Measurements from ENCODE around the gene GDF9. TPM values are rescaled to one million over a fixed set of nuclear protein-coding genes. Genes with fewer than 3 reads are reported as not detected.

GDF9 gene
- total and polyA plus RNA-seq, 2 experiments from 2014 or later = 0.11 to 0.14 TPM

DNA sequence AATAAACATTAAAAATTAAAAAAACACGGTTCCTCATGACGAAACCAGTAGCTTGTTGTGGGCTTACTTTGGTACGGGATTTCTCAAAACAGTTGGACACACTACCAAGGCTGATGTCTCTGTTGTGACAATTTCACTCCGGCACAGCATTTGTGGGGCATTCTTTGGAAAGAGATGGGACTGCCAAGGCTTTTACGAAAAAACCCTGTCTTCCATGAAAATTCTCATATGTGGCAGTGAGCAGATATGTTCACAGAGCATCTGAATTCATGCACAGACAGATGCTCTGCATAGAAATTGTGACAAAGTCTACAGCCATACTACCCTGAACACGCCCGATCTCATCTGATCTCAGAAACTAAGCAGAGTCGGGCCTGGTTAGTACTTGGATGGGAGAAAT is 18.0 kb downstream of the GDF9 start:
- H3K4me3 ChIP-seq = no peak overlapping the region
- Mint-ChIP-seq H3K4me1 (no peaks in the 10 kb centered on the region), H3K27ac (no peak overlapping the region), H3K4me3 (no peak overlapping the region), H3K9me3 (no peaks in the 10 kb centered on the region), H3K27me3 (ENCODE audit: insufficient read depth, low read depth, poor library complexity) (peaks cover 2% of the 10 kb centered on the region), H3K36me3 (ENCODE audit: low read depth) (no peaks in the 10 kb centered on the region)
- no peaks in the 10 kb centered on the region for H3F3A ChIP-seq (replicated peaks; ENCODE audit: low read depth)
- H3K27me3 ChIP-seq (ENCODE audit: insufficient read depth) = no peaks in the 10 kb centered on the region
- H3K4me1 ChIP-seq (ENCODE audit: insufficient read depth) = no peaks in the 10 kb centered on the region
- DNase-seq (ENCODE audit: low spot score) = no peak
- TF ChIP-seq JUNB (IDR thresholded peaks at IDR 0.05; ENCODE audit: unreplicated experiment) (no peak), EZH2phosphoT487 (IDR thresholded peaks at IDR 0.05; ENCODE audit: unreplicated experiment) (no peak), EZH2 (IDR thresholded peaks at IDR 0.05; ENCODE audit: low read depth, unreplicated experiment) (no peak)
- TF ChIP-seq, protein P1, sequence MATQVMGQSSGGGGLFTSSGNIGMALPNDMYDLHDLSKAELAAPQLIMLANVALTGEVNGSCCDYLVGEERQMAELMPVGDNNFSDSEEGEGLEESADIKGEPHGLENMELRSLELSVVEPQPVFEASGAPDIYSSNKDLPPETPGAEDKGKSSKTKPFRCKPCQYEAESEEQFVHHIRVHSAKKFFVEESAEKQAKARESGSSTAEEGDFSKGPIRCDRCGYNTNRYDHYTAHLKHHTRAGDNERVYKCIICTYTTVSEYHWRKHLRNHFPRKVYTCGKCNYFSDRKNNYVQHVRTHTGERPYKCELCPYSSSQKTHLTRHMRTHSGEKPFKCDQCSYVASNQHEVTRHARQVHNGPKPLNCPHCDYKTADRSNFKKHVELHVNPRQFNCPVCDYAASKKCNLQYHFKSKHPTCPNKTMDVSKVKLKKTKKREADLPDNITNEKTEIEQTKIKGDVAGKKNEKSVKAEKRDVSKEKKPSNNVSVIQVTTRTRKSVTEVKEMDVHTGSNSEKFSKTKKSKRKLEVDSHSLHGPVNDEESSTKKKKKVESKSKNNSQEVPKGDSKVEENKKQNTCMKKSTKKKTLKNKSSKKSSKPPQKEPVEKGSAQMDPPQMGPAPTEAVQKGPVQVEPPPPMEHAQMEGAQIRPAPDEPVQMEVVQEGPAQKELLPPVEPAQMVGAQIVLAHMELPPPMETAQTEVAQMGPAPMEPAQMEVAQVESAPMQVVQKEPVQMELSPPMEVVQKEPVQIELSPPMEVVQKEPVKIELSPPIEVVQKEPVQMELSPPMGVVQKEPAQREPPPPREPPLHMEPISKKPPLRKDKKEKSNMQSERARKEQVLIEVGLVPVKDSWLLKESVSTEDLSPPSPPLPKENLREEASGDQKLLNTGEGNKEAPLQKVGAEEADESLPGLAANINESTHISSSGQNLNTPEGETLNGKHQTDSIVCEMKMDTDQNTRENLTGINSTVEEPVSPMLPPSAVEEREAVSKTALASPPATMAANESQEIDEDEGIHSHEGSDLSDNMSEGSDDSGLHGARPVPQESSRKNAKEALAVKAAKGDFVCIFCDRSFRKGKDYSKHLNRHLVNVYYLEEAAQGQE (IDR thresholded peaks at IDR 0.05; ENCODE audit: unreplicated experiment) = no peak
- TF ChIP-seq, protein P2, sequence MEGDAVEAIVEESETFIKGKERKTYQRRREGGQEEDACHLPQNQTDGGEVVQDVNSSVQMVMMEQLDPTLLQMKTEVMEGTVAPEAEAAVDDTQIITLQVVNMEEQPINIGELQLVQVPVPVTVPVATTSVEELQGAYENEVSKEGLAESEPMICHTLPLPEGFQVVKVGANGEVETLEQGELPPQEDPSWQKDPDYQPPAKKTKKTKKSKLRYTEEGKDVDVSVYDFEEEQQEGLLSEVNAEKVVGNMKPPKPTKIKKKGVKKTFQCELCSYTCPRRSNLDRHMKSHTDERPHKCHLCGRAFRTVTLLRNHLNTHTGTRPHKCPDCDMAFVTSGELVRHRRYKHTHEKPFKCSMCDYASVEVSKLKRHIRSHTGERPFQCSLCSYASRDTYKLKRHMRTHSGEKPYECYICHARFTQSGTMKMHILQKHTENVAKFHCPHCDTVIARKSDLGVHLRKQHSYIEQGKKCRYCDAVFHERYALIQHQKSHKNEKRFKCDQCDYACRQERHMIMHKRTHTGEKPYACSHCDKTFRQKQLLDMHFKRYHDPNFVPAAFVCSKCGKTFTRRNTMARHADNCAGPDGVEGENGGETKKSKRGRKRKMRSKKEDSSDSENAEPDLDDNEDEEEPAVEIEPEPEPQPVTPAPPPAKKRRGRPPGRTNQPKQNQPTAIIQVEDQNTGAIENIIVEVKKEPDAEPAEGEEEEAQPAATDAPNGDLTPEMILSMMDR (conservative IDR thresholded peaks at IDR 0.05; ENCODE audit: low read depth in 2 of 2) = no peak
- TF ChIP-seq, protein P3, sequence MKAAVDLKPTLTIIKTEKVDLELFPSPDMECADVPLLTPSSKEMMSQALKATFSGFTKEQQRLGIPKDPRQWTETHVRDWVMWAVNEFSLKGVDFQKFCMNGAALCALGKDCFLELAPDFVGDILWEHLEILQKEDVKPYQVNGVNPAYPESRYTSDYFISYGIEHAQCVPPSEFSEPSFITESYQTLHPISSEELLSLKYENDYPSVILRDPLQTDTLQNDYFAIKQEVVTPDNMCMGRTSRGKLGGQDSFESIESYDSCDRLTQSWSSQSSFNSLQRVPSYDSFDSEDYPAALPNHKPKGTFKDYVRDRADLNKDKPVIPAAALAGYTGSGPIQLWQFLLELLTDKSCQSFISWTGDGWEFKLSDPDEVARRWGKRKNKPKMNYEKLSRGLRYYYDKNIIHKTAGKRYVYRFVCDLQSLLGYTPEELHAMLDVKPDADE (IDR thresholded peaks at IDR 0.05) = no peak
- H3K27ac ChIP-seq (ENCODE audit: low read depth) = no peak overlapping the region
- H2AFZ ChIP-seq = no peak overlapping the region
- ATAC-seq = no peak
- H3K36me3 ChIP-seq (ENCODE audit: insufficient read depth) = no peaks in the 10 kb centered on the region
- no peak overlapping the region for H3K4me2 ChIP-seq
- H4K20me1 ChIP-seq (replicated peaks; ENCODE audit: insufficient read depth) = no peaks in the 10 kb centered on the region
- no peaks in the 10 kb centered on the region for H3K9me2 ChIP-seq (ENCODE audit: insufficient read depth)
- H3K79me2 ChIP-seq (replicated peaks; ENCODE audit: insufficient read depth) = no peaks in the 10 kb centered on the region

DNA sequence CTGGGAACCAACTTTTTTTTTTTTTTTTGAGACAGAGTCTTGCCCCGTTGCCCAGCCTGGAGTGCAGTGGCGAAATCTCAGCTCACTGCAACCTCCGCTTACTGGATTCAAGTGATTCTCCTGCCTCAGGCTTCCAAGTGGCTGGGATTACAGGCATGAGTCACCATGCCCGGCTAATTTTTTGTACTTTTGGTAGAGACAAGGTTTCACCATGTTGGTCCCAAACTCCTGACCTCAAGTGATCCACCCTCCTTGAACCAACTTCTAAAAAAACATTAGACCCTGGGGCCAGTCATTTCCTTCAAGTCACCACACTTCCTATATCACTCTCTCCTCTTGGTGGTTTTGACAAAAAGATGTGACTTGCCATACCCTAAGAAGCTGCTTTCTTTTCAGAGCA is 25.0 kb downstream of the GDF9 start:
- H4K20me1 ChIP-seq (replicated peaks; ENCODE audit: insufficient read depth) = no peaks in the 10 kb centered on the region
- Mint-ChIP-seq H3K36me3 (ENCODE audit: low read depth) (no peaks in the 10 kb centered on the region), H3K4me1 (no peaks in the 10 kb centered on the region), H3K4me3 (no peak overlapping the region), H3K27ac (no peak overlapping the region), H3K9me3 (no peaks in the 10 kb centered on the region), H3K27me3 (ENCODE audit: insufficient read depth, low read depth, poor library complexity) (peaks cover 2% of the 10 kb centered on the region)
- no peaks in the 10 kb centered on the region for H3K9me2 ChIP-seq (ENCODE audit: insufficient read depth)
- H3K4me3 ChIP-seq = no peak overlapping the region
- DNase-seq (ENCODE audit: low spot score) (no peak), ATAC-seq (no peak)
- H3K79me2 ChIP-seq (replicated peaks; ENCODE audit: insufficient read depth) = no peaks in the 10 kb centered on the region
- H3K4me1 ChIP-seq (ENCODE audit: insufficient read depth) = no peaks in the 10 kb centered on the region
- no peak overlapping the region for H2AFZ ChIP-seq
- no peaks in the 10 kb centered on the region for H3F3A ChIP-seq (replicated peaks; ENCODE audit: low read depth)
- no peak overlapping the region for H3K27ac ChIP-seq (ENCODE audit: low read depth)
- H3K36me3 ChIP-seq (ENCODE audit: insufficient read depth) = no peaks in the 10 kb centered on the region
- H3K4me2 ChIP-seq = no peak overlapping the region
- H3K27me3 ChIP-seq (ENCODE audit: insufficient read depth) = no peaks in the 10 kb centered on the region
- TF ChIP-seq, protein P3 (IDR thresholded peaks at IDR 0.05) = no peak
- TF ChIP-seq EZH2 (IDR thresholded peaks at IDR 0.05; ENCODE audit: low read depth, unreplicated experiment) (no peak), ZNF114 (CRISPR knock-in tag; IDR thresholded peaks at IDR 0.05) (no peak), STAT1 (IDR thresholded peaks at IDR 0.05; ENCODE audit: unreplicated experiment) (no peak), JUNB (IDR thresholded peaks at IDR 0.05; ENCODE audit: unreplicated experiment) (no peak), EZH2phosphoT487 (IDR thresholded peaks at IDR 0.05; ENCODE audit: unreplicated experiment) (no peak), CREB1 (CRISPR knock-in tag; IDR thresholded peaks at IDR 0.05; ENCODE audit: low read depth) (no peak)
- TF ChIP-seq, protein P1 (IDR thresholded peaks at IDR 0.05; ENCODE audit: unreplicated experiment) = no peak
